Measurements from ENCODE around the gene MPST.

The MPST gene

DNA sequence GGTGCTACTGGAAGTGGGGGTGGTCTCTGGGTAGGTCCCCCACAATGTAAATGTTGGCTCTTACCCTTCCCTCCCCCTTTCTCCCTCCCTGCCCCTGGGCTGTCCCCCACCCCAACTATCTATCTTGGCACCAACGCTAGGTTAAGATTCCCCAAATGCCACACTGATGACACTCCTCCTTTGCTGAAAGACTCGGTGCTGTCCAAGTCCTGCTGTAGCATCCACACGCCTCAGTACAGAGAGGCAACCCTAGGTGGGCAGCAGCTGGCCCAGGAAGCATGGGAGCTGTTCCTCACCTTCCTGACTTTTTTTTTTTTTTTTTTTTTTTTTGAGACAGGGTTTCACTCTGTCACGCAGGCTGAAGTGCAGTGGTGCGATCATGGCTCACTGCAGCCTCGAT lies 28.6 kb downstream of the MPST start:
- DNase-seq = no peak

DNA sequence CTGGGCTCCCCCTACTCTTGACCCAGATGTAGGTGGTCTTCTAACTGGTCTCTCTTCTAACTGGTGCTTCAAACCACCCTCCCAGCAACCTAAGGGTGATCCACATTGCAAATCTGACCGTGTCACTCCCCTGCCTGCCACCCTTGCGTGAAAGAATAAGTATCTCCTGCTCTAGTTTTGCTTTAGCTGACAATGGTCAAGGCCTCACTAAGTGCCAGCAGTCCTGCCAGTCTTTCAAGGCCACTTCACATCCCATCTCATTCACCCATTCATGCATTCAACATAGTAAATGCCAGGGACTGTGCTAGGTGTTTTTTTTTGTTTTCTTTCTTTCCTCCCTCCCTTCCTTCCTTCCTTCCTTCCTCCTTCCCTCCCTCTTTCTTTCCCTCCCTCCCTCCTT lies 29.7 kb downstream of the MPST start:
- DNase-seq = no peak

DNA sequence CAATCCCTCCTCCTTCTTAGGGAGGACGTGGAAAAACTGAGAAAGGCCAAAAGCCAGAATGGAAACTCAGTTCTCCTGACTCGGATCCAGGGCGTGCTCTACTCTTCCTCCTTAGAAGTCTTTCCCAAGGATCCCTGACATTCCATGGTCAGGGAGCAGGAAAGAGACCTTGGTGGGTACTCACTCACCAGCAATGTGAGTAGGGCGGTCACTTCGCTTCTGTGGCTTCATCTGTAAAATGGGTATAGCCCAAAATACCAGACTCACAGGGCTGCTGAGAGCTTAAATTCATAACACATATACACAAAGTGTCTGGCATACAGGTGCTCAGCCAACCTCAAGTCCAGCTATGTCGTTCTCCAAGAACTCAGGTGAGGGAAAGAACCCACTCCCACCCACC lies 31.4 kb downstream of the MPST start:
- DNase-seq = no peak

DNA sequence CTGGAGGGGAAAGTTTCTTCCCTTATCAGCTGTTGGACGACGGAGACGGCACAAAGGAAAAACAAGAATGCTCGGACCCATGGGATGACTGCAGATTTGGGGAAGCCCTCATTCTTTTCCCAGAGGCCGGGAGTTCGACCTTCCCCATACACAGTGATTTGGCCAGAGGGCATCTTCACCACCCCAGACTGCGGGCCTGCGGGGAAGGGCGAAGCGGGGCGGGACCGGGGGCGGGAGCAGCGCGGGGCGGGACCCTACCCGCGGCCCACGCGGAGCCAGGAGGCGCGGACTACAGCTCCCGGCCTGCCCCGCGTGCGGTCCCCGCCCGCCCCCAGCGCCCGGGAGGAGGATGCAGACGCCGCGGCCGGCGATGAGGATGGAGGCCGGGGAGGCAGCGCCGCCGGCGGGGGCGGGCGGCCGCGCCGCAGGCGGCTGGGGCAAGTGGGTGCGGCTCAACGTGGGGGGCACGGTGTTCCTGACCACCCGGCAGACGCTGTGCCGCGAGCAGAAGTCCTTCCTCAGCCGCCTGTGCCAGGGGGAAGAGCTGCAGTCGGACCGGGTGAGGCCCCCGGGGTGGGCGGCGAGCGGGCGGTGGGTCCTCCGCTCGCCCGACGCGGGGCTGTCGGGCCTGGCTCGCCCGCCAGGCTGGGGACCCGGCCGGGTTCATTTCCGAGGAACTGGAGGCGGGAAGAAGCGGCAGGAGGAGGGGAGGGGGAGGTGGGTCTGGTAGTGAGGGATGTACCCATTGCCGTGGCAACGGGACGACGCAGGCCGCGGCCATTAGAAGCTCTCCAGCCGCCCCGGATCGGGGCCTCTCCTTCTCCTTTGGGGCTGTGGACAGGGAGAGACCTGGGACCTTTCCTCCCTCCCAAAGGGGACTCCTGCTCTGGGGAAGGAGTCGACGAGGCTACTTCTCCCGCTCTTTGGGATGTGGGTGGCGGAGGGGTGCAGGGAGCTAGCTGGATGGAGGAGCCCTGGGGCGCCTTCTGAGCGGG lies 32.1 kb downstream of the MPST start, which contains the start of gene KCTD17:
KCTD17 (plus strand) TSS at position 352 of the 995 bp plus-strand sequence; CDS start at position 371, 19 bp downstream.
- DNase-seq = no peak

DNA sequence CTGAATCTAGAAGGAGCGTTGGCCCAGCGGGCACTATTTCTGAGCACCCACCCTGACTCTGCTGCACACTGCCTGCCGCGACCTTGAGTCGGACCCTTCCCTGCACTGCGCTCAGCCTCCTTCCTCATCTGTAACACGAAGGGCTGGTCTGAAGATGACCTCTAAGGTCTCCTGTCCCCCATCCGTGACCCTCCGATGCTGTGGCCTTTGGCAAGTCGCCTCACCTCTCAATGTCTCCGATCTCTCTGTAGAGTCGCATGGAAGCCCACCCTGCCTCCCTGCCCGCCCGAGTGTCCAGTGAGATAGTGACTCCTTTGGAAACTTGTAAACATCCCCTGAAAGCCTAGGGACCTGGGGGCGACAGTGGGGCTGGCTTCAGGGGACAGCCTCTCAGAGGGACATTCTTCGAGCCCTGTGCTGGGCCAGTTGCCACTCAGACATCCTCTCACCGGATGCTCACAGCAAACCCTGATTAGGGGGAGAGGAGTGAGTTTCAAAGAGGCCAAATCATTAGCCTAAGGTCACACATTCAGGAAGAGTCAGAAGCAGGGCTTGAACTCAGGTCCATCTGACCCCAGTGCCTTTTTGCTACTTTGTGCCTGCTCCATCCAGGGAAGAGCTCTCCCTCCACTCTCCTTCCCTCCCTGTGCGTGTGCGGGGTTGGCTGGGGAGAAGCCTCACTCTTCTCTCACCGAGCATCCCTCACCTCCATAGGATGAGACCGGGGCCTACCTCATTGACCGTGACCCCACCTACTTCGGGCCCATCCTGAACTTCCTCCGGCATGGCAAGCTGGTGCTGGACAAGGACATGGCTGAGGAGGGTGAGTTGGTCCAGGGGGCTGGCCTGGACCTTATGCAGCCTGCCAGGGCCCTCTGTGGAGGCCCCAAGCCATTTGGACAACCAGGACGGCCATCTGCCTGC lies 33.1 kb downstream of the MPST start:
- DNase-seq = no peak

DNA sequence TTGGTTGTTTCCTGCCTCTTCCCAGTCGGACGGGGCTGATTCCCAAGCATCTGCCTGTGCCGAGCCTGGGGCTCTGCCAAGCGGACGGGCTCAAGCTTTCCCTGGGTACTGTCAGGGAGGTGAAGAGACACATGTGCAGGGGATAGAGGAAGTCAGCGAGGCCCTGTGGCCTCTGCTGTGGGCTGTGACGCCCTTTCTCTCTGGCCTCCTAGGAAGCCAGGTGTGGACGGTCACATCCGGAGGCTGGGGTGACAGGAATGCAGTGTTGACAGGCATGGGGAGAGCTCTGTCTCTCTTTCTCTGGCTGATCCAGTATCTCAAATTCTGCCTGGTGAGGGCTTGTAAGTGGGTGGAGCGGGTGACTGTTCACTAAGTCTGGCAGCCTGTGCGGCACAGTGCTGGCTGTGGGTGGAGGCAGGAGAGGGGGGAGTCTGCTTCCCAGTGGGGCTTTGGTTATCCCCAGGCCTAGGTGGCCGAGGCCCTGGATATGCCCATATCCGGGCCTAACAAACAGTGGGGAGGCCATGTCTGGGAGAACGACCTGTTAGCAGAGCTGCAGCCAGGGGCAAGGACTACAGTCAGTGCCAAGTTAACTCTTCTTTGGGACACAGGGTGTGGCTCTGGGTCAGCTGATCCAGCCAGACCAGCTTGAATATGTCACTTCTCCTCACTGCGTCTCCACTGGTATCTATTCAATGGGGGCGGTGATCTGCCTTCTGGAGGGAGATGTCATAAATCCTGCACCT lies 33.9 kb downstream of the MPST start:
- no peak for DNase-seq

DNA sequence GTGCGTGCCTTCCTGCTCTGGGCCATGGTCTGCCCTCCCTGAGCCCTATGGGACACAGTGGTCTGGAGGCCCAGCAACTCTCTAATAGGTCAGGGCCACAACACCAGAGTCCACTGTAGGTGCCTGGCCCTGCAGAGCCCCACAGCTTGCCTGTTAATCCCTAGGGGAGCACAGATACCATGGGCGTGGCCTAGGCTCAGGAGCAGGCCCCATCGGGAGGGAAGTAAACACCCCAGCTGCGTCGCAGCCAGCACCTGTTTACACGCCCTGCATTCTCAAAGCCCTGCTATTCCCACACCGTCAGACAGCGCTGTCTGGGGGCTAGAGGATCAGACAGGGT lies 34.5 kb downstream of the MPST start:
- no peak for DNase-seq

DNA sequence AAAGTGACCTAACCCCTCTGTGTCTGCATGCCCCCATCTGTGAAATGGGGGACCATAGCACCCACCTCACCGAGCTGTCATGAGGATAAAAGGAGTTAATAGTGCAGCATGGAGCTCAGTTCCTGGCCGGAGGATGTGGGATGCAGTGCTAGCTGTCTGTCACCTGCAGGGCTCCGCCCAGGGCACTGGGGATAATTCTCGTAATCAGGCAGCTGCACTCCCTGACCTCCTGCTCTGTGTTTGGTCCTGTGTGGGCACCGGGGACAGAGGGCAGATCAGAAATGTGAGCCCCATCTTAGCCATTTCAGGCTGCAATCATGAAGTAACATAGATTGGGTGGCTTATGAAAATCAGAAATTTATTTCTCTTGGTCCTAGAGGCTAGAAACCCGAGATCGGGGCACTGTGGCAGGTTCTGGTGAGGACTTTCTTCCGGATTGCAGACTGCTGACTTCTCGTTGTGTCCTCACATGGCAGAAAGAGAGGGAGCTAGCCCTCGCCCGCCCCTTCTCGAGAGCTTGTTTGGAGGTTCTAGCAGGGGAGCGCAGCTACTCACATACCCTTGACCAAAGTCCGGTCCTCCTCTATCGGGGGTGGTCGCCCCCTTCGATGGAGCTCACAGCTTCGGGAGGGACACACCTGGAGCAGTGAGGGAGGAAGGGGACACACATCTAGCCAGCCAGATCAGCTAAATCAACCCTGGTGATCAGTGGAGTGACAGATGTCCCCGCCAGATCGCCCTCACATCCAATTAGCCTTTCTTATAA lies 35.2 kb downstream of the MPST start:
- no peak for DNase-seq

DNA sequence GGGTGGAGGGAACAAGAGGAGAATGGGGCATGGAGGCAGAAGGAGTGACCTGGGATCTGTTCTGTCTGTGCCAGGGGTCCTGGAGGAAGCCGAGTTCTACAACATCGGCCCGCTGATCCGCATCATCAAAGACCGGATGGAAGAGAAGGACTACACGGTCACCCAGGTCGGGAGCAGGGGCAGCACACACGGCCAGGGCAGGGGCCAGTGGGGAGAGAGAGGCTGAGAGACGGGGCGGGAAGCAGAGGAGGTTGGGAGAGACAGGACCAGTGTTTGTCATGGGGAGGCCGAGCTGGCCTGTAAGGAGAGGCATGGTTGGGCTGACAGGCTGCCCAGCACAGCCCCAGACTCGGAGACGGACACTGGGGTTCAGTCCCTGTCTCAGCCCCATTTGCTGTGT lies 36.7 kb downstream of the MPST start:
- DNase-seq = no peak

DNA sequence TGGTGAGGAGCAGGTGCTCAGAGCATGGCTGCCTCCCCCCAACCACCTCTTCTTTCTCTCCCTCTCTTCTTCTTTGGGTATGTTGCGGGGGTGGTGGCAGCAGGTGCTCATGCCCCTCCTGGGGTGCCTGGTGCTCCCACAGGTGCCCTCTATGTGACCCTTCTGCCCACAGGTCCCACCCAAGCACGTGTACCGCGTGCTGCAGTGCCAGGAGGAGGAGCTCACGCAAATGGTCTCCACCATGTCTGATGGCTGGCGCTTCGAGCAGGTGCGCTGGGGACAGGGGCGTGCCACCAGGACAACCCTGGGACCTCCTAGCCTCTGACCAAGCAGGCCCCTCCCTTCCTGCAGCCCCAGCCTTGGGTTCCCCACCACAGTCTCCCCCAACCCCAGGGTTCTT lies 37.7 kb downstream of the MPST start:
- DNase-seq = no peak

DNA sequence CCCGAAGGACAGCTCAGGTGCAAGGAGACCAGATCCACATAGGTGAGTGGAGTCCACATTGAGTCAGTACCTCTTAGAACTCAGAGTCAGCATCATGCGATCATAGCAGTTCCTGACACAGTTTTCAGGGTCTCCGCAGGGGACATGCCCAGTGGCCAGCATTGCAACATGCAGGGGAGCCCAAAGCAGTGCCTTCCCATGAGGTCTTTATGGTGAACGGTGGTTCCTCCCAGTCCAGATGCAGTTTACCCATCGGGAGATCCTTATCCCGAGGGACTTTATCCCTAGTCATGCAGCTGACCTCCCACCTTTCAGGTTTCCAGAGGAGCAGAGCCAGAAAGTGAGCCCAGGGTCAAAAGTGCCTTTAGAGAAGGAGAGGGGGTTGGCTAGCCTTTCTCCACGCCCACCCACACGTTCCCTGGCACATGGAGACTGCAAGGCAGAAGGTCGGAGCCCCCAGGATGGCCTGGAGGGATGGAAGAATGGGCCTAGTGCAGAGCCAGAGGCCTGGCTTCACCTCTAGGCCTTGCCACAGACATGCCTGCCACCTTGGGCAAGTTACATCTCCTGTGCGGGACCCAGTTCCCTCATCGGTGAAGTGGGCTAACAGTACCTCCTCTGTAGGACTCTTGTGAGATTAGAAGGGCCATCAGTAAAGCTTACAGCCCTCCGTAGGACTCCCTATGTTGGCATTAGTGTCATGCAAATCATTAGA lies 38.4 kb downstream of the MPST start:
- no peak for DNase-seq

DNA sequence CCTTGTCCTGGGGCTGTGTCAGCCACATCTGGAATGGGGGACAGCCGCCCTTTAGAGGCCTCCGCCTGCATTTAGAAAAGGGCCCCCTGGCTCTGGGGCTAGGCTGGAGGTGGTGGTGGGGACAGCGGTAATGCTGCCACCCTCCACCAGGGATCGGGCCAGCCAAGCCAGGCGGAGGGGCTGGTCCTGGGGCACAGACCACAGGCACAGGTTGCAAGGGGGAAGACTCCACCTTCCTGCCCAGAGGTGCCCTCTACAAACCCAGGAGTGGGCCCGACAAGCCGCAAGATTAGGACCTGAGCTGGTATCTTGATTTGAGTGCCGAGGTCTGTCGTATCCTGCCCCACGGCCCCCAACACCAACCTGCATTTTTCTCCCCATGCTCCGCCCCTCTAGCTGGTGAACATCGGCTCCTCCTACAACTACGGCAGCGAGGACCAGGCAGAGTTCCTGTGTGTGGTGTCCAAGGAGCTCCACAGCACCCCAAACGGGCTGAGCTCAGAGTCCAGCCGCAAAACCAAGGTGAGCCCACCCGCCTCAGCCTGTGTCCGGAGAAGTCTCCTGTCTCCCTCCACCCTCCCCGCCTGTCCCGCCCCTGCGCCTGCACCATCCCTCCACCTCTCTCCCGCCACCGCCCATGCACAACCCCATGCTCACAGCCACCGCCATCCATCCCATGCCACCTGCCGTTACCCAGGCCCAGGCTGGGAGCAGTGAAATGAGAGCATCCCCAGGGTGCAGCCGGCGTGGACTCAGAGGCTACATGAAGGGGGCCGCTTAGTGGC lies 39.6 kb downstream of the MPST start:
- DNase-seq = no peak

DNA sequence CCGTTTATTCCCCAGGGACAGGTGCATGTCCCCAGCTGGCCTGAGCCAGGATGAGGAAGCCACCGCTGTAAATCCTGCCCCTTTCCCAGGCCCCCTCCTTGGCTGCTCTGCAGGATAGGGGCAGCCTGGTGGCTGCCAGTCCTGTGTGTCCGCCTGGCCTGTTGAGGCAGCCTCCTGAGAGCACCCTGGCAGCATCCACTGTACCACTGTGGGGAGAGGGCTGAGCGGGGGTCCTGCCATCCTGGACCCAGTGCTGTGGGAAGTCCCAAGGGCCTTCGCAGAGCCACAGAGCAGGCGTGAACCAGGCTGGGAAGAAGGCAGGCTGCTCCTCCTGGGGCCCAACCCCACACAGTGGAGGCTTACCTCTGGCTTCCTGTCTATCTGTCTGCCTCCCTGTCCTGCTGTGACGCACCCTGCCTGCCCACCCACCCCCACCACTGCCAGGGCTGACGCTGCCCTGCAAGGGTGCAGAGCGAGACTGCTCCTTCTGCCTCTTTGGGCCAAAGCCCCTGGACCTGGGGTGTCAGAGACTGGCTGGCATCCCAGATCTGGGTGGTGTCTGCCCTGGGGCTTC lies 40.4 kb downstream of the MPST start:
- no peak for DNase-seq

DNA sequence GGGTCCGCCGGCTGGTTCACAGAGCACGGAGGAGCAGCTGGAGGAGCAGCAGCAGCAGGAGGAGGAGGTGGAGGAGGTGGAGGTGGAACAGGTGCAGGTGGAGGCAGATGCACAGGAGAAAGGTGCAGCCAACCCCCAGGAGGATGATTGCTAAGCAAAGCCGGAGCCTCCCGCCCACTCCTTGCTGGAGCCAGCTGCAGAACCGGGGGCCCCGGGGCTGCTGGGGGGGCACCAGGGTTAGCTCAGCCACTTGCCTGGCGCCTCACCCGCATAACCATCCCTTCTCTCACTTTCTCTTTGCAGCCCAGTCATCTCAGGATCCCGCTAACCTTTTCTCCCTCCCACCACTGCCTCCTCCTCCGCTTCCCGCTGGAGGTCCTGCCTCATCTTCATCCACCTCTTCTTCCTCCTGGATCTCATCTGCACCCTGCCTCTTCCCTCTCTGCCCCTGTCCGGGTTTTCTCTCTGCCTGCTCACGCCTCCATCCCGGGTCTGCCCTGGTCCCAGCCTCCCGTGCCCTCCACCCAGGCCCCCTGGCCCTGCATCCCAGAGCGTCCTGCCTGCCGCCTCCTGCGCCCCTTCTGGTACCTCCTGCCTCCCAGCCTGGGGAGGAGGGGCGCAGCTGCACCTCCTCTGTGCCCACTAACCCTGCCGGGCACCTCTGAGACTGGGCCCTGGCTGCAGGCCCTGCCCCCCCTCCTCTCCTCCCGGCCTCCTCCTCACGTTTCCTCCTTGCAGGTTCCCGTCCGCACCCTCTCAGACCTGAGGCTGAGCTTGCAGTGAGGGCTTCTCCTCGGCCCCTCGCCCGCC lies 41.5 kb downstream of the MPST start:
- no peak for DNase-seq

DNA sequence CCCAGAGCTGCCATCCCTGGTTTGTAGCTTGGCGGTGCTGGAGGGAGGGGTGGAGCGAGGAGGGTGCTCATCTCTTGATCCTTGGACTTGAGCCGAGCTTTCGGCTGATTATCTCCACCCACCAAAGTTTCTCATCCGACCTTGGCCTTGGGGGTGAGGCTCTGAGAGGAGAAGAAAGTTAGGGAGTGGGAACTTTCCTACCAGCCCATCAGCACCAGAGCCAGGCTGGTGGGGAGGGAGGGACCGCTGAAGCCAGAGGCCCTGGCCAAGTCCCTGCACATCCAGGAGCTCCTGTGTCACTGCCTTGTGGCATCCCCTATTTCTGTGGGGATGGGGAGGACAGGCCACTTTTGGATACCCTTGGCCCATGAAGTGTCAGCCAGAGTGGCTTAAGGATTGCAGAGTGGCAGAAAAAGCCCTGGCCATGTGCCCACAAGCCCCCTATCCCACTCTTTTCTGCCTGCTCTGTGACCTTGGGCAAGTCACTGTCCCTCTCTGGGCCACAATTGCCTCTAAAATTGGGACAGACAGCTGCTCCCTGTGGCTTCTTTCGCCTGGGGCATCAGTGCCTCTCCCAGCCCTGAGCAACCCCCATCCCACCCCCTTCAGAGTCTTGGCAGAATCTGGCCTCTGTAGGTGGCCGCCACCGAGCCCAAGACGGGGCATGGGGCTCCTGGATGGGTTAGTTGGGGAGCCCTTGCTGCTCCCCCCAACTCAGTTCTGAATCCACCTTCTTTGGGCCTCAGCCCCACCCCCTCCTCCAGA lies 42.3 kb downstream of the MPST start:
- no peak for DNase-seq

DNA sequence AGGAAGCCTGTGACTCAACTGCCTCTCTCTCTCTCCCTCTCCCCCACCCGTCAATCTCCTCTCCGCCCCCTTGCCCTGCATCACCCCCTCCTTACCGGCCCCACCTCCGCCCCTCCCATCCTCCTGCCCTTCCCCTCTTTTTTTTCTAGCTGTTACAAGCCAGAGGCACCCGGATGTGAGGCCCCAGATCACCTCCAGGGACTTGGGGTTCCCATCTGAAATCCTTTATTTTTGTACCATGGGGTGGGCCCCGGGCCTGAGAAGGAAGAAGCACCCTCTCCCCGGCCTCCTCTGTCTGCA lies 42.8 kb downstream of the MPST start:
- DNase-seq = no peak

DNA sequence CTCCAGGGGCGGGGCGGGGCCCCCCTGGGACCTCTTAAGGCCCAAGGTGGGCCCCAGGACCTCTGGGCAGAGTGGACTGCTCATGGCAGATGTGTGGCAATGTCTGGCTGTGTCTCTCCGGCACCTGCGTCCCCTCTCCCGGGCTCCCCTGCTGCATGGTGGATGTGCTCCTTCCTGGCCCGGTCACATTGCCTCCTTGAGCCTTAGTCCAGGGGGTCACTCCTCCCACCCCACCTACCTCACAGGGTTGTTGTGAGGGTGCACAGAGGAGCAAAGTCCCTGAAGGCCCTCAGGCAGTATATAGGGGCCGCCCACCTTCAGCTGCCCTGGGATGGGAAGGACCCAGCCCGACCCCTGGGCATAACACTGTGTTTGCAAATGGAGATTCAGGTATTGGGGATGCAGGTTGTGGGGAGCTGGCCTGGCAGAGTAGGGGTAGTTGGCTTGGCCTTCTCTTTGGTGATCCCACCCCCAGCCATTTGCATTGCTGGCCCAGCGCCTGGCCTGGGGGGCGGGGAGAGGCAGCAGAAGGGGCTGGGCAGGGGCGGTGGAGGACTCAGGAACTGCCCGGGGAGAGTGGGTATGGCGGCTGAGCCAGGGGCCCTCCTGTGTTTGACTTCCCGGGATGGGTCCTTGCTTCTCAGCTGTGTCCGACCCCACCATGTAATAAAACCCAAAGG lies 43.3 kb downstream of the MPST start:
- no peak for DNase-seq

All from SIG-M5 (cell line).